Endothelial cell of umbilical vein (primary cell): ENCODE measurements around the gene TMEM40. TPM values are rescaled to one million over a fixed set of nuclear protein-coding genes. Genes with fewer than 3 reads are reported as not detected.

Source experiments
- BruUV-seq: library from RNA; stranded (reverse); fragments of 400-500 nt; replicated peaks from 2 replicates; lab custom pipeline; 2021; lab: Mats Ljungman, UMichigan
- CTCF ChIA-PET: fragments of 300-600, 350-600 bp; sonication (Branson Sonifier 250); formaldehyde crosslinking; loops from one replicate; lab custom pipeline; 2021; ENCODE audit warnings: antibody characterized with exemption, inconsistent platforms; lab: Charles Lee
- POLR2A ChIA-PET: fragments of 300-600, 350-600 bp; sonication (Branson Sonifier 250); formaldehyde crosslinking; loops from one replicate; lab custom pipeline; 2021; ENCODE audit warnings: antibody characterized with exemption, inconsistent platforms; lab: Charles Lee
- DNase-seq: peaks from one replicate; pipeline ENCODE4 v3.0.0-alpha.2; 2011; ENCODE audit warnings: low read depth, low spot score
- FAIRE-seq: peaks from 2 replicates; lab custom pipeline; 2011; peaks lifted over from hg19 to GRCh38; lab: Jason Lieb, UNC
- H2AFZ ChIP-seq: 2 replicates; pipeline ENCODE4 v1.6.0; 2012; ENCODE audit warnings: low read depth, low read length, control low read depth, inconsistent platforms
- H3K27ac ChIP-seq: 2 replicates; pipeline ENCODE4 v1.5.1; 2011; ENCODE audit warnings: low read depth, mild to moderate bottlenecking, control low read depth, low read length, moderate library complexity; ENCODE audit not compliant: insufficient read depth
- H3K27me3 ChIP-seq, 2 experiments: 2 replicates each; pipeline versions ENCODE4 v1.6.0 to v1.6.1; 2011; ENCODE audit warnings: low read length in 2 of 2, mixed read lengths in 1 of 2; ENCODE audit not compliant: control insufficient read depth in 2 of 2, insufficient read depth in 2 of 2
- H3K36me3 ChIP-seq, 2 experiments: 2 replicates in 1 of 2; 3 replicates in 1 of 2; pipeline ENCODE4 v1.5.1; 2011; ENCODE audit warnings: low read length in 2 of 2, mild to moderate bottlenecking in 1 of 2, moderate library complexity in 1 of 2; ENCODE audit not compliant: control insufficient read depth in 2 of 2, insufficient read depth in 2 of 2; ENCODE audit errors: extremely low read depth in 1 of 2
- H3K4me1 ChIP-seq: 3 replicates; pipeline ENCODE4 v1.5.1; 2011; ENCODE audit warnings: mild to moderate bottlenecking, low read length; ENCODE audit not compliant: control insufficient read depth, insufficient read depth; ENCODE audit errors: extremely low read depth
- H3K4me2 ChIP-seq: 2 replicates; pipeline ENCODE4 v1.6.1; 2011; ENCODE audit warnings: low read length, control low read depth, mixed read lengths; ENCODE audit not compliant: insufficient read depth
- H3K4me3 ChIP-seq, 3 experiments: fragments of 200-600 bp in 1 of 3; sonication (generic), shearing (Covaris generic) in 1 of 3; replicated peaks in 1 of 3; 2 replicates each; pipeline ENCODE4 v1.5.1; 2011 to 2016; ENCODE audit warnings: control low read depth in 3 of 3, low read length in 3 of 3, mild to moderate bottlenecking in 2 of 3, inconsistent platforms in 1 of 3, low read depth in 1 of 3, moderate library complexity in 1 of 3; ENCODE audit not compliant: insufficient read depth in 1 of 3
- H3K79me2 ChIP-seq: 2 replicates; pipeline ENCODE4 v1.6.0; 2012; ENCODE audit warnings: low read length, inconsistent platforms; ENCODE audit not compliant: control insufficient read depth, insufficient read depth
- H3K9ac ChIP-seq: replicated peaks from 2 replicates; pipeline ENCODE3; 2011; ENCODE audit warnings: low read length, control low read depth; ENCODE audit not compliant: insufficient read depth; ENCODE audit errors: extremely low read depth
- H3K9me1 ChIP-seq: replicated peaks from 3 replicates; pipeline ENCODE4 v1.6.0; 2011; ENCODE audit warnings: mild to moderate bottlenecking, low read length; ENCODE audit not compliant: control insufficient read depth, insufficient read depth; ENCODE audit errors: extremely low read depth
- H3K9me3 ChIP-seq: replicated peaks from 2 replicates; pipeline ENCODE4 v1.5.1; 2012; ENCODE audit warnings: low read length, inconsistent platforms; ENCODE audit not compliant: control insufficient read depth, insufficient read depth
- H4K20me1 ChIP-seq: replicated peaks from 2 replicates; pipeline ENCODE3; 2011; ENCODE audit warnings: mild to moderate bottlenecking, low read length; ENCODE audit not compliant: control insufficient read depth, insufficient read depth; ENCODE audit errors: extremely low read depth
- EZH2 ChIP-seq: IDR thresholded peaks from 2 replicates; pipeline ENCODE4 v1.6.1; 2012; ENCODE audit warnings: borderline replicate concordance, low read depth, mild to moderate bottlenecking, moderate library complexity, low read length, inconsistent platforms; ENCODE audit not compliant: severe bottlenecking
- FOS ChIP-seq: IDR thresholded peaks from 2 replicates; pipeline ENCODE4 v1.6.1; 2011; ENCODE audit warnings: mild to moderate bottlenecking, low read length, moderate library complexity, borderline replicate concordance; ENCODE audit not compliant: insufficient read depth
- GATA2 ChIP-seq: IDR thresholded peaks from 2 replicates; pipeline ENCODE4 v1.7.0; 2011; ENCODE audit warnings: low read depth, mild to moderate bottlenecking, moderate library complexity, mixed read lengths, low read length; ENCODE audit not compliant: insufficient read length, insufficient read depth
- JUN ChIP-seq: IDR thresholded peaks from 2 replicates; pipeline ENCODE4 v1.6.1; 2011; ENCODE audit warnings: borderline replicate concordance, low read depth; ENCODE audit not compliant: insufficient read length, insufficient read depth
- MAX ChIP-seq: IDR thresholded peaks from 2 replicates; pipeline ENCODE4 v1.6.1; 2011; ENCODE audit not compliant: insufficient read depth, insufficient read length
- MYC ChIP-seq: IDR thresholded peaks from one replicate; pipeline ENCODE4 v1.6.1; 2011; ENCODE audit warnings: mild to moderate bottlenecking, low read depth, low read length
- POLR2A ChIP-seq: IDR thresholded peaks from 2 replicates; pipeline ENCODE4 v1.6.1; 2012; ENCODE audit warnings: low read depth, mild to moderate bottlenecking, control low read depth, low read length
- POLR2AphosphoS5 ChIP-seq: IDR thresholded peaks from 2 replicates; pipeline ENCODE4 v1.6.1; 2012; ENCODE audit warnings: low read depth, mild to moderate bottlenecking, control low read depth, low read length, moderate library complexity; ENCODE audit not compliant: insufficient read depth
- dilution Hi-C: fragments of 300-500 bp; cut with MboI; formaldehyde crosslinking; loops from one replicate; pipeline ENCODE4 v1.15.0; 2019; ENCODE audit warnings: low sequenced_read_pairs; ENCODE audit not compliant: extremely low pct_ligation_motif_present
- intact Hi-C: fragments of 100-400 bp; cut with micrococcal nuclease; formaldehyde crosslinking; loops from one replicate; pipeline ENCODE4 v1.10.0; 2022
- polyA plus RNA-seq, 4 experiments: library from polyadenylated mRNA; depleted of rRNA in 3 of 4; stranded (reverse) in 3 of 4; unstranded in 1 of 4; fragments of >200 nt; gene quantifications; 2 replicates each; pipeline versions ENCODE4 v1.2.1 to v1.2.3, GENCODE V29; 2011 to 2012; ENCODE audit warnings: missing spikeins in 1 of 4
- total RNA-seq: library from RNA; stranded (reverse); gene quantifications from 2 replicates; pipeline ENCODE4 v1.2.3, GENCODE V29; 2021

The TMEM40 gene
- total and polyA plus RNA-seq, 2 donors (not counting 3 experiments of a cell fraction or from before 2014, with no cell fraction given), result not detected

- no peaks in the 10 kb centered on the region for H3K9me3 ChIP-seq
- no peaks in the 10 kb centered on the region for H3K27me3 ChIP-seq
- no peak overlapping the region for H3K9ac ChIP-seq
- dilution Hi-C loops (no loop called here), intact Hi-C loops (no loop called here)
- no peak overlapping the region for H3K27ac ChIP-seq
- FAIRE-seq (peak; percentile 4), DNase-seq (peak; percentile 59)
- ChIA-PET POLR2A (interaction anchor here (1.2 kb wide), 1 partner anchor 52 kb away, joined by 4 read pairs; no protein-coding TSS in a partner anchor), CTCF (interaction anchor here (0.9 to 1.1 kb wide), 2 partner anchors 10 to 52 kb away, joined by 3 to 6 read pairs; no protein-coding TSS in a partner anchor)
- no TSS peak for BruUV-seq
- H4K20me1 ChIP-seq, result no peaks in the 10 kb centered on the region
- H2AFZ ChIP-seq, result peak overlapping the region; percentile 74
- no peak for TF ChIP-seq POLR2A
- no peaks in the 10 kb centered on the region for H3K9me1 ChIP-seq
- H3K4me1 ChIP-seq, result peaks cover 5% of the 10 kb centered on the region
- no peak overlapping the region for H3K4me2 ChIP-seq
- H3K4me3 ChIP-seq, result no peak overlapping the region
- H3K36me3 ChIP-seq, result no peaks in the 10 kb centered on the region
- no peaks in the 10 kb centered on the region for H3K79me2 ChIP-seq
Measured at GRCh38 chr3:12758025-12758781, 856 bp downstream of the TMEM40 start.

GRCh38 chr3:12756635-12757034 lies 2.4 kb downstream of the TMEM40 start:
- no peaks in the 10 kb centered on the region for H3K9me3 ChIP-seq
- no peak overlapping the region for H3K27ac ChIP-seq
- no peak overlapping the region for H3K9ac ChIP-seq
- no peaks in the 10 kb centered on the region for H3K79me2 ChIP-seq
- BruUV-seq, result no TSS peak
- H3K9me1 ChIP-seq, result no peaks in the 10 kb centered on the region
- no peak overlapping the region for H3K4me2 ChIP-seq
- no peak overlapping the region for H3K4me3 ChIP-seq
- intact Hi-C loops, result no loop called here
- dilution Hi-C loops, result no loop called here
- FAIRE-seq, result no peak
- no peak for DNase-seq
- ChIA-PET CTCF (interaction anchor here (1.3 kb wide), 1 partner anchor 54 kb away, joined by 3 read pairs; no protein-coding TSS in a partner anchor), POLR2A (no interaction called here)
- H3K27me3 ChIP-seq, result no peaks in the 10 kb centered on the region
- H4K20me1 ChIP-seq, result no peaks in the 10 kb centered on the region
- H3K4me1 ChIP-seq, result peaks cover 5% of the 10 kb centered on the region
- no peak overlapping the region for H2AFZ ChIP-seq
- TF ChIP-seq MYC (no peak), FOS (no peak), JUN (no peak), POLR2A (no peak), MAX (no peak), POLR2AphosphoS5 (no peak), EZH2 (no peak), GATA2 (no peak)
- H3K36me3 ChIP-seq, result no peaks in the 10 kb centered on the region
